HG02973 (cell line): Measurements from ENCODE around the gene ZNF287.

Source experiments
- ATAC-seq: cut with Tn5 transposase; IDR thresholded peaks from one replicate; pipeline ENCODE4 v1.9.1; 2021; ENCODE audit warnings: moderate library complexity; ENCODE audit not compliant: unreplicated experiment

The ZNF287 gene

DNA sequence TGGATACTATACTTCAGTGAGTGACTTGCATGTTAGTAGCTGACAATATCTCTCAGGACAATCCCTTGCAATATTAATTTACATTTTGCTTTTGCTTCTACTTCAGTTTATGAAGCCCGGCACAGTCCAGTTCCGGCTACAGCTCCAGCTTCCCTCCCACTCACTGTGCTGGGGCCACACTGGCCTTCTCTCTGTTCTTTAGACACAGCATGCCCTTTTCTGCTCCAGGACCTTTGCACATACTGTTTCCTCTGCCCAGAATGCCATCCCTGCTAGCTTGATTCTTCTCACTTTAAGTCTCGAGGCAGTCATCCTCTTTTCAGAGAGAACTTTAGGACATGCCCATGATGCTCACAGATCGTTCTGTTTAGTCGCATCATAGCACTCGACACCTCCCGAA is 51.5 kb downstream of the ZNF287 start:
- ATAC-seq = no peak

GRCh38 chr17:16516594-16517051 is 52.4 kb downstream of the ZNF287 start:
- ATAC-seq = no peak

GRCh38 chr17:16515933-16516332 is 53.1 kb downstream of the ZNF287 start:
- no peak for ATAC-seq

DNA sequence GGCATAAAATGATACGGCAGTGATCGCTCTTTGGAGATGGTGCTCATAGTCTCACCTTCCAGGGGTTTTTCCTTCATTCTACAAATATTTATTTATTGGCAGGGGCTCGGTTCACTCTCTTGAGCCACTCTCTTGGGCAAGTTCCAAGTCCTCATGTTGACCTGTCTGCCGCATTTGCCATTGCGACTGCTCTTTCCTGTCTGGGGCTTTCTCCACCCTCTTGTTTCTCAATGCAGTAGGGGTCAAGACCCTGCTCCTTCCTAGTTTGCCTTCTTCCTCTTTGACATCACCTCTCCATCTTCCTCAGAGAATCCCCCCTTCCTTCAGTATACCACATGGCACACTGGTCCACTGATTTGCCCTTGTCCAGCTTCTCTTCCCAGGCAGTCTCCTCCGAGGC is 55.1 kb downstream of the ZNF287 start:
- ATAC-seq = no peak

DNA sequence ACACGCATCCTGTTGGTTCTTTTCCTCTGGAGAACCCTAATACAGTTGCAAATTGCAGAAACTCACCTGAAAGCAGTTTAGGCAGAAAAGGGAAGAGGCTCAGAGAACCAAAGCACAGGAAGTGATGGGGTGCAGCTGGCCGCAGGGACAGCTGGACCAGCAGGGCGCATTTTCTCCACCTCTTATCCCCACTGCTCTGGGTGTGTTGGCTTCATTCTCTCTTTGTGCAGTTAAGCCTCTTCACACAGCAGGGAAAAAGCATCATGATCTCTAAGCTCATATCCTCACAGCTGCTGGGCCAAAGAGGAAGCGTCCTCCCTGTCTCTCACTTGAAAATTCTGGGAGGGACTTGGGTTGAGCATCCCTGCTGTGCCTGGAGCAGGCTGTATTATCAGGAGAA is 57.0 kb downstream of the ZNF287 start:
- no peak for ATAC-seq

DNA sequence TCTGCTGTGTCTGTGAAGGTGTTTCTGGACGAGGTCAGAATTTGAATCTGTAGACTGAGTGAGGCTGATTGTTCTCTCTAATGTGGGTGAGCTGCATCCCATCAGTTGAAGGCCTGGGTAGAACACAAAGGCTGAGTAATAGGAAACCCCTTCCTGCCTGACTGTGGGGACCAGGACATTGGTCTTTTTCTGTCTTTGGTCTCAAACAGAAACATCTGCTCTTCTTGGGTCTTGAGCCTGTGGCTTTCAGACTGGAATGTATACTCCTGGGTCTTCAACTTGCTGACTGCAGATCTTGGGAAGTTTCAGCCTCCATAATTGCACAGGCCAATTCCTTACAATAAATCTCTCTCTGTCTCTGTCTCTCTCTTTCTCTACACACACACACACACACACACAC is 57.4 kb downstream of the ZNF287 start:
- ATAC-seq = no peak

GRCh38 chr17:16507918-16508533 is 61.0 kb downstream of the ZNF287 start:
- no peak for ATAC-seq

DNA sequence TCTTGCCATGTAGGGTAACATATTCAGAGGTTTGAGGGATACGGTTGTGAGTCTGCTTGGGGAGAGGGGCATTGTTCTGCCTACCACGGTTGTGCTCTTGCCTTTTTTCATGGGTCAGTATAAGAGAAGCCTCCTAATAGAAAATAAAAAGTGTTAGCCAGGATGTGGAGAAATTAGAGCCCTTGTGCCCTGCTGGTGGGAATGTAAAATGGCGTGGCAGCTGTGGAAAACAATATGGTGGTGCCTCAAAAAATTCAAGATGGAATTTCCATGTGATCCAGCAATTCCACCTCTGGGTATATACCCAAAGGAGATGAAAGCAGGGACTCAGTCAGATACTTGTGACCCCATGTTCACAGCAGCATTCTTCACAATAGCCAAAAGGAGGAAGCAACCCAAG is 62.8 kb downstream of the ZNF287 start:
- no peak for ATAC-seq

DNA sequence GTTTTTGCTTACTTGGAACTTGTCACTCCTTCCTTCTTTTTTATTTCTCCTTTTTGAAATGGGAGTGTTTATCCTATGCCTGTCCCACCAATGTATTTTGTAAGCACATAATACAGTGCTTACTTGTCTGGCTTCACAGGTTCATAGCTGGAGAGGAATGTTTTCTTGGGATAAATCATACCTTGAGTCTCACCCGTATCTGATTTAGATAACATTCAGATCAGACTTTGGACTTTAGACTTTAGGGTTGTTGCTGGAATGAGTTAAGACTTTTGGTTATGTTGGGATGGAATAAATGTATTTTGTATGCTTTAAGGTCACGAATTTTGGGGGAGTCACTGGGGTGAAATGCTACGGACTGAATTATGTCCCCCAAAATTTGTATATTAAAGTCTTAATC is 64.0 kb downstream of the ZNF287 start:
- no peak for ATAC-seq
